GM12878 (cell line): ENCODE measurements around the gene SMAD1. TPM values are rescaled to one million over a fixed set of nuclear protein-coding genes. Genes with fewer than 3 reads are reported as not detected.
"Not testable (repeated sequence)": the region's sequence is repeated elsewhere in the genome, so short reads cannot be mapped to it uniquely, and the experiment has no call there.

ENCODE experiments used
- ATAC-seq: fragments of 200-7000 bp; cut with Tn5 transposase; 3 replicates; pipeline ENCODE4 v1.9.1; 2020; ENCODE audit warnings: mild to moderate bottlenecking, moderate library complexity
- BruUV-seq: library from RNA; stranded (reverse); fragments of 400-500 nt; replicated peaks from 2 replicates; lab custom pipeline; 2021; lab: Mats Ljungman, UMichigan
- CTCF ChIA-PET: fragments of 300-600 bp; sonication (Branson Sonifier 250); formaldehyde crosslinking; extraction: SDS; loops from one replicate; lab custom pipeline; 2021; ENCODE audit warnings: inconsistent platforms; lab: Yijun Ruan, JAX
- POLR2A ChIA-PET: fragments of 350-600 bp; formaldehyde crosslinking; extraction: SDS; loops from one replicate; lab custom pipeline; 2021; ENCODE audit warnings: inconsistent platforms; lab: Charles Lee
- RAD21 ChIA-PET: fragments of 300-600 bp; sonication (Branson Sonifier 250); formaldehyde crosslinking; loops from one replicate; lab custom pipeline; 2023; ENCODE audit warnings: antibody characterized with exemption; ENCODE audit not compliant: unreplicated experiment; lab: Charles Lee
- SMC1A ChIA-PET: fragments of 300-600 bp; sonication (Branson Sonifier 250); formaldehyde crosslinking; loops from one replicate; lab custom pipeline; 2023; ENCODE audit not compliant: unreplicated experiment, uncharacterized antibody; lab: Charles Lee
- DNase-seq: peaks from one replicate; pipeline ENCODE4 v3.0.0-alpha.2; 2011; ENCODE audit warnings: low read depth, low spot score
- FAIRE-seq: peaks from 3 replicates; lab custom pipeline; 2011; peaks lifted over from hg19 to GRCh38; lab: Jason Lieb, UNC
- H2AFZ ChIP-seq: 2 replicates; pipeline ENCODE4 v1.6.0; 2011; ENCODE audit warnings: low read depth, low read length, control low read depth; ENCODE audit not compliant: control insufficient read depth
- H3K27ac ChIP-seq: 2 replicates; pipeline ENCODE4 v1.5.1; 2011; ENCODE audit warnings: control low read depth; ENCODE audit not compliant: control insufficient read depth, insufficient read depth
- H3K27me3 ChIP-seq, 2 experiments: replicated peaks in 1 of 2; 2 replicates each; pipeline versions ENCODE4 v1.6.0 to v1.6.1; 2011; ENCODE audit warnings: low read length in 1 of 2; ENCODE audit not compliant: control insufficient read depth in 2 of 2, insufficient read depth in 2 of 2
- H3K36me3 ChIP-seq, 2 experiments: 2 replicates each; pipeline ENCODE4 v1.5.1; 2011; ENCODE audit warnings: low read length in 1 of 2; ENCODE audit not compliant: control insufficient read depth in 2 of 2, insufficient read depth in 2 of 2
- H3K4me1 ChIP-seq: 2 replicates; pipeline ENCODE4 v1.6.1; 2011; ENCODE audit warnings: mild to moderate bottlenecking, low read length, moderate library complexity, mixed read lengths; ENCODE audit not compliant: control insufficient read depth, insufficient read depth
- H3K4me2 ChIP-seq: 2 replicates; pipeline ENCODE4 v1.6.0; 2011; ENCODE audit warnings: control low read depth; ENCODE audit not compliant: control insufficient read depth, insufficient read depth
- H3K4me3 ChIP-seq: fragments of 200-600 bp; sonication (generic); 2 replicates; pipeline ENCODE4 v1.5.1; 2016
- H3K79me2 ChIP-seq: 2 replicates; pipeline ENCODE4 v1.6.0; 2011; ENCODE audit warnings: low read length; ENCODE audit not compliant: control insufficient read depth, insufficient read depth
- H3K9ac ChIP-seq: 2 replicates; pipeline ENCODE4 v1.8.0; 2011; ENCODE audit warnings: low read length, control low read depth, mixed read lengths; ENCODE audit not compliant: control insufficient read depth, insufficient read depth
- H3K9me3 ChIP-seq: replicated peaks from 3 replicates; pipeline ENCODE4 v1.5.1; 2011; ENCODE audit warnings: mild to moderate bottlenecking, low read length; ENCODE audit not compliant: control insufficient read depth, insufficient read depth
- H4K20me1 ChIP-seq: 2 replicates; pipeline ENCODE4 v1.6.0; 2011; ENCODE audit not compliant: control insufficient read depth, insufficient read depth
- CHD4 ChIP-seq: fragments of 200-600 bp; sonication (generic); IDR thresholded peaks from 2 replicates; pipeline ENCODE4 v1.6.1; 2016; ENCODE audit warnings: mild to moderate bottlenecking
- WGBS: methylation state at CpG from one replicate; pipeline ENCODE4 v1.1.6; 2016; ENCODE audit warnings: low lambda C conversion rate; ENCODE audit not compliant: insufficient replicate concordance, insufficient coverage; ENCODE audit errors: missing lambda C conversion rate; 5-methylcytosine and 5-hydroxymethylcytosine counted together
- in situ Hi-C: fragments of 300-500 bp; cut with MboI; formaldehyde crosslinking; loops from 9 replicates; pipeline ENCODE4 v1.14.3; 2018; ENCODE audit warnings: mixed read lengths
- intact Hi-C: fragments of 100-400 bp; cut with micrococcal nuclease; formaldehyde crosslinking; loops from one replicate; pipeline ENCODE4 v1.14.2; 2022; ENCODE audit not compliant: unreplicated experiment
- polyA plus RNA-seq, 11 experiments: library from polyadenylated mRNA; depleted of rRNA in 4 of 11; unstranded in 6 of 11; stranded (reverse) in 5 of 11; fragments of >200 nt; fragmentation: Nextera tagmentation in 4 of 11; fragmentation: Illumina TruSeq in 1 of 11; extraction: Ambion mirVana in 4 of 11; extraction: Trizol in 1 of 11; gene quantifications; 1 replicate in 1 of 11; 2 replicates in 10 of 11; pipeline versions ENCODE4 v1.2.1 to v1.2.3, GENCODE V29; 2011 to 2016; ENCODE audit warnings: inconsistent platforms in 2 of 11, missing spikeins in 2 of 11, low read depth in 1 of 11
- total RNA-seq, 4 experiments: library from RNA; depleted of rRNA in 3 of 4; stranded (reverse); fragments of >200 nt in 3 of 4; fragmentation: Illumina TruSeq in 1 of 4; extraction: Trizol in 1 of 4; gene quantifications; 2 replicates each; pipeline versions ENCODE4 v1.2.1 to v1.2.3, GENCODE V29; 2013 to 2021
- TF ChIP-seq, protein P1 (sequence below): IDR thresholded peaks from 2 replicates; pipeline ENCODE4 v1.6.1; 2012; ENCODE audit warnings: mild to moderate bottlenecking, low read depth, low read length
- TF ChIP-seq, protein P2 (sequence below): fragments of 450-650 bp; formaldehyde crosslinking; IDR thresholded peaks from 2 replicates; pipeline ENCODE4 v1.5.0; 2022; ENCODE audit warnings: mild to moderate bottlenecking, missing genetic modification characterization
- TF ChIP-seq, protein P3 (sequence below): fragments of 450-650 bp; IDR thresholded peaks from 2 replicates; pipeline ENCODE4 v1.6.1; 2014; ENCODE audit warnings: mild to moderate bottlenecking

SMAD1 gene
- total and polyA plus RNA-seq, 10 of the 15 experiments (the other 5 are each of a cell fraction or from before 2014, with no cell fraction given) = 0.29 to 17.5 (median 13.6) TPM

DNA sequence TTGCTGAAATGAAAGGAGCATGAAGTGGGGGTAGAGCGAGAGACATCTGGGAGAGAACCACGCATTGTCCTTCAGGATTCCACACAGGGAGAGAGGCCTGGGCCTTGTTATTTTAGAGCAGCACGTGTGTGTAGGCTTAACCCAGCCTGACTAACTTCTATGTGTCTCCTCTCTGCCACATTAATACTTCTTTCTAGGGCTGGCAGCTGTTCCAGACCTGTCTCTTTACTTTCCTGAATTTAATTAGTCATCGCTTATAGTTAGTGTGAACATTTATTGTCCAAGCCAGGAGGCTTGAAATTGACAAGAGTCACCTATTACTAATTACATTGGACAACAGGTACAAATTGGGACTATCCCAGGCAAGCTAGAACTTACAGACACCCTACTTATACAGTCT, 51.3 kb downstream of the SMAD1 start (continued):
- TF ChIP-seq, protein P1, sequence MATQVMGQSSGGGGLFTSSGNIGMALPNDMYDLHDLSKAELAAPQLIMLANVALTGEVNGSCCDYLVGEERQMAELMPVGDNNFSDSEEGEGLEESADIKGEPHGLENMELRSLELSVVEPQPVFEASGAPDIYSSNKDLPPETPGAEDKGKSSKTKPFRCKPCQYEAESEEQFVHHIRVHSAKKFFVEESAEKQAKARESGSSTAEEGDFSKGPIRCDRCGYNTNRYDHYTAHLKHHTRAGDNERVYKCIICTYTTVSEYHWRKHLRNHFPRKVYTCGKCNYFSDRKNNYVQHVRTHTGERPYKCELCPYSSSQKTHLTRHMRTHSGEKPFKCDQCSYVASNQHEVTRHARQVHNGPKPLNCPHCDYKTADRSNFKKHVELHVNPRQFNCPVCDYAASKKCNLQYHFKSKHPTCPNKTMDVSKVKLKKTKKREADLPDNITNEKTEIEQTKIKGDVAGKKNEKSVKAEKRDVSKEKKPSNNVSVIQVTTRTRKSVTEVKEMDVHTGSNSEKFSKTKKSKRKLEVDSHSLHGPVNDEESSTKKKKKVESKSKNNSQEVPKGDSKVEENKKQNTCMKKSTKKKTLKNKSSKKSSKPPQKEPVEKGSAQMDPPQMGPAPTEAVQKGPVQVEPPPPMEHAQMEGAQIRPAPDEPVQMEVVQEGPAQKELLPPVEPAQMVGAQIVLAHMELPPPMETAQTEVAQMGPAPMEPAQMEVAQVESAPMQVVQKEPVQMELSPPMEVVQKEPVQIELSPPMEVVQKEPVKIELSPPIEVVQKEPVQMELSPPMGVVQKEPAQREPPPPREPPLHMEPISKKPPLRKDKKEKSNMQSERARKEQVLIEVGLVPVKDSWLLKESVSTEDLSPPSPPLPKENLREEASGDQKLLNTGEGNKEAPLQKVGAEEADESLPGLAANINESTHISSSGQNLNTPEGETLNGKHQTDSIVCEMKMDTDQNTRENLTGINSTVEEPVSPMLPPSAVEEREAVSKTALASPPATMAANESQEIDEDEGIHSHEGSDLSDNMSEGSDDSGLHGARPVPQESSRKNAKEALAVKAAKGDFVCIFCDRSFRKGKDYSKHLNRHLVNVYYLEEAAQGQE = no peak
- TF ChIP-seq, all 136 proteins: peak for 0

DNA sequence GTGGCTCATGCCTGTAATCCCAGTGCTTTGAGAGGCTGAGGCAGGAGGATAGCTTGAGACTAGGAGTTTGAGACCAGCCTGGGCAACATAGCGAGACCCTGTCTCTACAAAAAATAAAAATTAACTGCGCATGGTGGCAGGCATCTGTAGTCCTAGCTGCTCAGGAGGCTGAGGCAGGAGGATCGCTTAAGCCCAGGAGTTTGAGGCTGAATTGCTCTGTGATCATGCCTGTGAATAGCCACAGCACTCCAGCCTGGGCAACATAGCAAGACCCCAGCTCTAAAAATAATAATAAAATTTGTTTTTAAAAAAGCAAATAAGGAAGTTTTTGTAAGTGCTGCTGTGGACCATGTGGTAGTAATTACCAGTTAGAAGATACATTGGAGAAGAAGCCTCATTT, 51.8 kb downstream of the SMAD1 start:
- BruUV-seq, H3K27me3 ChIP-seq, H3K4me2 ChIP-seq, ATAC-seq, H3K27ac ChIP-seq, H3K9me3 ChIP-seq, H3K79me2 ChIP-seq, H3K4me3 ChIP-seq, FAIRE-seq, intact Hi-C loops, H2AFZ ChIP-seq, DNase-seq, H3K9ac ChIP-seq, SMC1A ChIA-PET, in situ Hi-C loops, CTCF ChIA-PET, POLR2A ChIA-PET, H3K4me1 ChIP-seq, RAD21 ChIA-PET, H3K36me3 ChIP-seq, H4K20me1 ChIP-seq: not testable (repeated sequence)
- 85% methylated on average over 3 of the region's 3 CpGs for WGBS

DNA sequence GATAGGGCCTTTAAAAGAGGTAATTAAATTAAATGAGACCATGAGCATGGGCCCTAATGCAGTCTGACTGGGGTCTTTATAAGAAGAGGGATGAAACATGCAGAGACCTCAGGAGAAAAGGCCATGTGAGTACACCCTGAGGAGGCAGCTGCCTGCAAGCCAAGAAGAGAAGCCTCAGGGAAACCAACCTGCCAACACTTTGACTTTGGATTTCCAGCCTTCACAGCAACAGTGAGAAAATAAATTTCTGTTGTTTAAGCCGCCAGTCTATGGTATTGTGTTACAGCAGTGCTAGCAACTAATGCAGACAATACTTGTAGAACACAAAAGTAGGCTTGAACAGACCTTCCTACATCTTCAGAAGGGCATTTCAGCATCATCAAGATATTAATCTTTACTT, 52.3 kb downstream of the SMAD1 start:
- no peak overlapping the region for H2AFZ ChIP-seq
- no TSS peak for BruUV-seq
- ATAC-seq (no peak), DNase-seq (no peak), FAIRE-seq (no peak)
- H3K27me3 ChIP-seq = no peaks in the 10 kb centered on the region
- no peak overlapping the region for H3K9ac ChIP-seq
- no peak overlapping the region for H3K4me2 ChIP-seq
- ChIA-PET RAD21 (no interaction called here), CTCF (no interaction called here), SMC1A (no interaction called here), POLR2A (no interaction called here)
- no peaks in the 10 kb centered on the region for H4K20me1 ChIP-seq
- intact Hi-C loops = no loop called here
- no peak overlapping the region for H3K27ac ChIP-seq
- no peak overlapping the region for H3K4me3 ChIP-seq
- H3K9me3 ChIP-seq = no peaks in the 10 kb centered on the region
- TF ChIP-seq CHD4 = no peak
- TF ChIP-seq, protein P2, sequence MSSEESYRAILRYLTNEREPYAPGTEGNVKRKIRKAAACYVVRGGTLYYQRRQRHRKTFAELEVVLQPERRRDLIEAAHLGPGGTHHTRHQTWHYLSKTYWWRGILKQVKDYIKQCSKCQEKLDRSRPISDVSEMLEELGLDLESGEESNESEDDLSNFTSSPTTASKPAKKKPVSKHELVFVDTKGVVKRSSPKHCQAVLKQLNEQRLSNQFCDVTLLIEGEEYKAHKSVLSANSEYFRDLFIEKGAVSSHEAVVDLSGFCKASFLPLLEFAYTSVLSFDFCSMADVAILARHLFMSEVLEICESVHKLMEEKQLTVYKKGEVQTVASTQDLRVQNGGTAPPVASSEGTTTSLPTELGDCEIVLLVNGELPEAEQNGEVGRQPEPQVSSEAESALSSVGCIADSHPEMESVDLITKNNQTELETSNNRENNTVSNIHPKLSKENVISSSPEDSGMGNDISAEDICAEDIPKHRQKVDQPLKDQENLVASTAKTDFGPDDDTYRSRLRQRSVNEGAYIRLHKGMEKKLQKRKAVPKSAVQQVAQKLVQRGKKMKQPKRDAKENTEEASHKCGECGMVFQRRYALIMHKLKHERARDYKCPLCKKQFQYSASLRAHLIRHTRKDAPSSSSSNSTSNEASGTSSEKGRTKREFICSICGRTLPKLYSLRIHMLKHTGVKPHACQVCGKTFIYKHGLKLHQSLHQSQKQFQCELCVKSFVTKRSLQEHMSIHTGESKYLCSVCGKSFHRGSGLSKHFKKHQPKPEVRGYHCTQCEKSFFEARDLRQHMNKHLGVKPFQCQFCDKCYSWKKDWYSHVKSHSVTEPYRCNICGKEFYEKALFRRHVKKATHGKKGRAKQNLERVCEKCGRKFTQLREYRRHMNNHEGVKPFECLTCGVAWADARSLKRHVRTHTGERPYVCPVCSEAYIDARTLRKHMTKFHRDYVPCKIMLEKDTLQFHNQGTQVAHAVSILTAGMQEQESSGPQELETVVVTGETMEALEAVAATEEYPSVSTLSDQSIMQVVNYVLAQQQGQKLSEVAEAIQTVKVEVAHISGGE (CRISPR knock-in tag) = no peak
- TF ChIP-seq, protein P3, sequence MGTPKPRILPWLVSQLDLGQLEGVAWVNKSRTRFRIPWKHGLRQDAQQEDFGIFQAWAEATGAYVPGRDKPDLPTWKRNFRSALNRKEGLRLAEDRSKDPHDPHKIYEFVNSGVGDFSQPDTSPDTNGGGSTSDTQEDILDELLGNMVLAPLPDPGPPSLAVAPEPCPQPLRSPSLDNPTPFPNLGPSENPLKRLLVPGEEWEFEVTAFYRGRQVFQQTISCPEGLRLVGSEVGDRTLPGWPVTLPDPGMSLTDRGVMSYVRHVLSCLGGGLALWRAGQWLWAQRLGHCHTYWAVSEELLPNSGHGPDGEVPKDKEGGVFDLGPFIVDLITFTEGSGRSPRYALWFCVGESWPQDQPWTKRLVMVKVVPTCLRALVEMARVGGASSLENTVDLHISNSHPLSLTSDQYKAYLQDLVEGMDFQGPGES = no peak
- H3K36me3 ChIP-seq = no peaks in the 10 kb centered on the region
- peaks cover 2% of the 10 kb centered on the region for H3K79me2 ChIP-seq
- WGBS = 7% methylated on average over 1 of the region's 1 CpG
- in situ Hi-C loops = no loop called here
- H3K4me1 ChIP-seq = peaks cover 9% of the 10 kb centered on the region; the same call in 1 of the 2 replicates
